EL (cell line): ENCODE results near the gene CLP1.

Source experiments
- DNase-seq: peaks from one replicate; pipeline ENCODE4 v3.0.0-alpha.2; 2016

The CLP1 gene

GRCh38 chr11:57657194-57658022, at the start of gene CLP1:
Gene CLP1 (plus strand): TSS chr11:57657762. CDS start chr11:57659477, 1,715 bp downstream.
- peak; percentile 99 for DNase-seq

GRCh38 chr11:57610170-57610569, 47.4 kb upstream of the CLP1 start:
- DNase-seq, result no peak

GRCh38 chr11:57614234-57614772, 43.3 kb upstream of the CLP1 start:
- no peak for DNase-seq

- no peak for DNase-seq
These were observed 42.3 kb upstream of the CLP1 start for GRCh38 chr11:57615308-57615707.

- DNase-seq, result no peak
These were observed 41.0 kb upstream of the CLP1 start for GRCh38 chr11:57616595-57616994.

GRCh38 chr11:57618438-57618837, 39.1 kb upstream of the CLP1 start:
- no peak for DNase-seq

- no peak for DNase-seq
These were observed 38.2 kb upstream of the CLP1 start for GRCh38 chr11:57619331-57619730.

GRCh38 chr11:57620467-57620866, 37.1 kb upstream of the CLP1 start:
- no peak for DNase-seq

- DNase-seq, result no peak
These were observed 35.3 kb upstream of the CLP1 start for GRCh38 chr11:57622263-57622662.

GRCh38 chr11:57624864-57625263, 32.7 kb upstream of the CLP1 start:
- no peak for DNase-seq

- DNase-seq, result no peak
These were observed 30.7 kb upstream of the CLP1 start for GRCh38 chr11:57626895-57627294.

- DNase-seq, result no peak
These were observed 27.4 kb upstream of the CLP1 start for GRCh38 chr11:57630171-57630570.

GRCh38 chr11:57632116-57632515, 25.4 kb upstream of the CLP1 start:
- DNase-seq, result no peak

- DNase-seq, result no peak
These were observed 24.0 kb upstream of the CLP1 start for GRCh38 chr11:57633394-57634070.

GRCh38 chr11:57634311-57634710, 23.3 kb upstream of the CLP1 start:
- no peak for DNase-seq

- DNase-seq, result no peak
These were observed 22.3 kb upstream of the CLP1 start for GRCh38 chr11:57635246-57635645.

- DNase-seq, result peak; percentile 86
These were observed 19.9 kb upstream of the CLP1 start for GRCh38 chr11:57637626-57638004.

GRCh38 chr11:57638005-57638781, 19.4 kb upstream of the CLP1 start:
- DNase-seq, result peak; percentile 93

GRCh38 chr11:57638811-57639320, 18.7 kb upstream of the CLP1 start:
- DNase-seq, result no peak

GRCh38 chr11:57639321-57640067, 18.1 kb upstream of the CLP1 start:
- peak; percentile 63 for DNase-seq

GRCh38 chr11:57640068-57640800, 17.3 kb upstream of the CLP1 start:
- DNase-seq, result no peak
